Measurements from ENCODE around the gene TOP3B. TPM values are rescaled to one million over a fixed set of nuclear protein-coding genes. Genes with fewer than 3 reads are reported as not detected.
A peak's percentile ranks its signal among the peaks of the same experiment; 100 is the strongest.

The TOP3B gene
- total RNA-seq, 4 donors from 2014 or later: 8.9 to 24.9 (median 18.6) TPM

GRCh38 chr22:21985214-21985613 is 2.6 kb upstream of the TOP3B start:
- no peak for ATAC-seq
- no peak overlapping the region for H3K27ac ChIP-seq
- H3K9me3 ChIP-seq: no peaks in the 10 kb centered on the region
- no peak overlapping the region for H3K4me3 ChIP-seq
- 90 to 100% methylated on average over 1 to 2 of the region's 5 CpGs for WGBS, 2 donors (ENCODE audit: low coverage in 1 of 2)
- H3K27me3 ChIP-seq: peaks cover 4% of the 10 kb centered on the region
- TF ChIP-seq POLR2A (IDR thresholded peaks at IDR 0.05) (no peak), EP300 (IDR thresholded peaks at IDR 0.05) (no peak), POLR2AphosphoS5 (IDR thresholded peaks at IDR 0.05) (no peak)
- TF ChIP-seq, protein P1, sequence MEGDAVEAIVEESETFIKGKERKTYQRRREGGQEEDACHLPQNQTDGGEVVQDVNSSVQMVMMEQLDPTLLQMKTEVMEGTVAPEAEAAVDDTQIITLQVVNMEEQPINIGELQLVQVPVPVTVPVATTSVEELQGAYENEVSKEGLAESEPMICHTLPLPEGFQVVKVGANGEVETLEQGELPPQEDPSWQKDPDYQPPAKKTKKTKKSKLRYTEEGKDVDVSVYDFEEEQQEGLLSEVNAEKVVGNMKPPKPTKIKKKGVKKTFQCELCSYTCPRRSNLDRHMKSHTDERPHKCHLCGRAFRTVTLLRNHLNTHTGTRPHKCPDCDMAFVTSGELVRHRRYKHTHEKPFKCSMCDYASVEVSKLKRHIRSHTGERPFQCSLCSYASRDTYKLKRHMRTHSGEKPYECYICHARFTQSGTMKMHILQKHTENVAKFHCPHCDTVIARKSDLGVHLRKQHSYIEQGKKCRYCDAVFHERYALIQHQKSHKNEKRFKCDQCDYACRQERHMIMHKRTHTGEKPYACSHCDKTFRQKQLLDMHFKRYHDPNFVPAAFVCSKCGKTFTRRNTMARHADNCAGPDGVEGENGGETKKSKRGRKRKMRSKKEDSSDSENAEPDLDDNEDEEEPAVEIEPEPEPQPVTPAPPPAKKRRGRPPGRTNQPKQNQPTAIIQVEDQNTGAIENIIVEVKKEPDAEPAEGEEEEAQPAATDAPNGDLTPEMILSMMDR (IDR thresholded peaks at IDR 0.05): no peak
- peaks cover 4 to 28% (median 6%) of the 10 kb centered on the region in 3 donors for H3K4me1 ChIP-seq
- no peaks in the 10 kb centered on the region for H3K36me3 ChIP-seq

DNA sequence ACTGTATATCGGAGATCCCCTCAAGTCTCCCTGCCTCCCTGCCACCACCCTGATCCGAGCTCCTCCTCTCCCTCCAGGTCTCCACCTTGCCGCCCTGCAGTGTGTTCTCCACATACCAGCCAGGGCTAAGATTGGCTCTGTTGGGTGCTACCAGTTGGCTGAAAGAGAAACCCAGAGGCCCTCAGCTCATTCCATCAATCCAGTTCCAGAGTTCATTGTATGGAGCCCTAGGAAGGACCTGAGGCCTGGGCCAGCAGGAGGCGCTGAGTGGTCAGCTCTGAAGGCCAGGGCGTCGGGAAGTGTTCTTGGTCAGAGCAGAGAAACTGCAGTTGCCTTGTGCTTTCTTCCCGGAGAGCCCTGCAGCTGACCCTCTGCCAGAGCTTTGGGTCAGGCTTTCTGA is 2.2 kb upstream of the TOP3B start:
- Histone ChIP-seq H3K27me3 (no peaks in the 10 kb centered on the region), H3K9me3 (no peaks in the 10 kb centered on the region), H3K4me3 (no peak overlapping the region), H3K36me3 (no peaks in the 10 kb centered on the region), H3K4me1 (peaks cover 4 to 32% (median 6%) of the 10 kb centered on the region in 3 donors), H3K27ac (no peak overlapping the region)
- TF ChIP-seq POLR2AphosphoS5 (IDR thresholded peaks at IDR 0.05): no peak
- no peak for TF ChIP-seq EP300 (IDR thresholded peaks at IDR 0.05)
- TF ChIP-seq POLR2A (IDR thresholded peaks at IDR 0.05): no peak
- TF ChIP-seq, protein P1 (IDR thresholded peaks at IDR 0.05): no peak
- ATAC-seq: no peak
- WGBS, 2 donors (ENCODE audit: low coverage in 1 of 2): 25 to 89% methylated on average over 3 to 4 of the region's 7 CpGs

DNA sequence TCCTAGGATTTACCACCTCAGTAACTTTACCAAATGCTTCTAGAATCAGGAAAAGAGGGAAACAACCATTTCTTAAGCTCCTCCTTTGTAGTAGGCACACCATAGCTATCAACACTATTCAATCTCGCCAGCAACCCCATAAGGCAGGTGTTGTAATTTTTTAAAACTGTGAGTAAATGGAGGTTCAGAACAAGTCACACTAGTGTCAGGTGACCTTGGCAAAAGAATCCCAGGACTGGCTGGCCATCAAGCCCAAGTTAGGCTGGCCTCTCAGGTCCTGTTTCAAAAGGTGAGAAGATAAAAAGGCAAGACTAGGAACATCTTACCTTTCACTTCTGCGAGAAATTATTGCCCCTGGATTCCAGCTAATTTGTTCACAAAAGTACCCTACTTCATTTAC is 713 bp downstream of the TOP3B start:
- no peak for TF ChIP-seq EP300 (IDR thresholded peaks at IDR 0.05)
- TF ChIP-seq POLR2AphosphoS5 (IDR thresholded peaks at IDR 0.05): no peak
- WGBS, 2 donors (ENCODE audit: low coverage in 1 of 2): 25 to 48% methylated on average over 2 of the region's 2 CpGs
- H3K4me1 ChIP-seq: peaks cover 4 to 32% (median 6%) of the 10 kb centered on the region in 3 donors
- no peak for ATAC-seq
- peak overlapping the region; percentile 78 to 87 (median 84) for H3K27ac ChIP-seq
- H3K9me3 ChIP-seq: no peaks in the 10 kb centered on the region
- peak overlapping the region; percentile 97 for H3K4me3 ChIP-seq
- no peaks in the 10 kb centered on the region for H3K27me3 ChIP-seq
- peaks cover 0 to 18% of the 10 kb centered on the region in 2 donors for H3K36me3 ChIP-seq

DNA sequence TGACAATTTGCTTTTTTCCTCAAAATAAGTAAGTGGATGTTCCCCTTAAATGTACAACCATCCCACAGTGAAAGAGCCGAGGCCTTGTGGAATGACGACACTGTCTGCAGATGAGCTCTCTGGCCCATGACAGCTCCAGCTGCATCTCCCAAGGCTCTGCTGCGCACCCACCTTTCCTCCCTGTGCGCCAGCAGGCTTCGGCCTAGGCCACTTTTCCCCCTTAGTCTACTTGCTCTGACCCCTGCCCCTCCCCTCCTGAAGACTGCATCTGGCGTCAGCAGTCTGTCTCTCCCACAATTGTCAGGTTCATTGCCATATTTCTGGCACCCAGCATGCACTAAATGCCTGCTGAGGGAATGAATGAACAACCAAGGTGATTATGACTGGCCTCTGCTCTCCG is 2.0 kb downstream of the TOP3B start:
- ATAC-seq: no peak
- no peak for TF ChIP-seq POLR2A (IDR thresholded peaks at IDR 0.05)
- no peak for TF ChIP-seq POLR2AphosphoS5 (IDR thresholded peaks at IDR 0.05)
- no peak for TF ChIP-seq EP300 (IDR thresholded peaks at IDR 0.05)
- TF ChIP-seq, protein P1 (IDR thresholded peaks at IDR 0.05): no peak
- WGBS, 2 donors (ENCODE audit: low coverage in 1 of 2): 76 to 78% methylated on average over 5 to 6 of the region's 7 CpGs

GRCh38 chr22:21978564-21979386 is 3.8 kb downstream of the TOP3B start:
- H3K9me3 ChIP-seq: no peaks in the 10 kb centered on the region
- peaks cover 0 to 36% of the 10 kb centered on the region in 2 donors for H3K36me3 ChIP-seq
- H3K4me1 ChIP-seq: peaks cover 4 to 32% (median 6%) of the 10 kb centered on the region in 3 donors
- TF ChIP-seq POLR2AphosphoS5 (IDR thresholded peaks at IDR 0.05) (no peak), POLR2A (IDR thresholded peaks at IDR 0.05) (no peak)
- H3K4me3 ChIP-seq: no peak overlapping the region
- no peak overlapping the region for H3K27ac ChIP-seq
- WGBS, 2 donors (ENCODE audit: low coverage in 1 of 2): 69 to 78% methylated on average over 6 to 9 of the region's 11 CpGs
- no peak for ATAC-seq
- H3K27me3 ChIP-seq: no peaks in the 10 kb centered on the region

More for the DNA sequence above, 2.0 kb downstream of the TOP3B start:
- Histone ChIP-seq H3K9me3 (no peaks in the 10 kb centered on the region), H3K4me1 (peaks cover 4 to 32% (median 6%) of the 10 kb centered on the region in 3 donors), H3K27me3 (no peaks in the 10 kb centered on the region), H3K27ac (no peak overlapping the region), H3K4me3 (no peak overlapping the region), H3K36me3 (peaks cover 0 to 18% of the 10 kb centered on the region in 2 donors)

GRCh38 chr22:21977814-21978213 is 4.8 kb downstream of the TOP3B start:
- H3K9me3 ChIP-seq: no peaks in the 10 kb centered on the region

More at GRCh38 chr22:21977814-21978213, 4.8 kb downstream of the TOP3B start:
- no peak overlapping the region for H3K27ac ChIP-seq
- H3K27me3 ChIP-seq: no peaks in the 10 kb centered on the region
- peaks cover 4 to 26% (median 6%) of the 10 kb centered on the region in 3 donors for H3K4me1 ChIP-seq
- H3K36me3 ChIP-seq: peaks cover 0 to 46% of the 10 kb centered on the region in 2 donors
- WGBS, 2 donors (ENCODE audit: low coverage in 1 of 2): 100% methylated on average over 1 of the region's 1 CpG
- no peak for ATAC-seq
- no peak for TF ChIP-seq POLR2AphosphoS5 (IDR thresholded peaks at IDR 0.05)
- TF ChIP-seq POLR2A (IDR thresholded peaks at IDR 0.05): no peak
- TF ChIP-seq EP300 (IDR thresholded peaks at IDR 0.05): no peak
- TF ChIP-seq, protein P1 (IDR thresholded peaks at IDR 0.05): no peak
- no peak overlapping the region for H3K4me3 ChIP-seq
